GM19395 (cell line): ENCODE data around the gene TOX2.

ENCODE experiments used
- ATAC-seq: cut with Tn5 transposase; IDR thresholded peaks from one replicate; pipeline ENCODE4 v1.9.1; 2021; ENCODE audit warnings: mild to moderate bottlenecking, moderate library complexity; ENCODE audit not compliant: unreplicated experiment

The TOX2 gene

DNA sequence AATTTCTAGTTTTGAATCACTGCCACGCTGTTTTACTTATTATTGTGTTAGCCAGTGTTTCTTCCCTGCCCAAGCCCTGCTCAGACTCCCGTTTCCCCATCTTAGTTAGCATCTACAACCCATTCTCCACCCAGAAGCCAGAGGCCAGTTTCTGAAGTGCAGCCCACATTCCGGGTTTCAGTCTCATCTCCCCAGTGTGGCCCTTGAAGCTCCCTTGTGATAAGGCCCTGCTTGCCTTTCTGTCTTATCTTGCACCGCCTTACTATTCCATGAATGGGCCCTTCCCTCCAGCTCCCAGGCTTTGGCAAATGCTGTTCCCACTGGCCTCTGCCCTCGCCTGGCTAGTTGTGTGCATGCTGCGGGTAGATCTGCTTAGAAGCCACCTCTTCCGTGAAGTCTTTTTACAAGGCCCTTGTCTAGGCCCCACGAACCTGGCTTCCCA lies 41.1 kb downstream of the TOX2 start:
- peak; percentile 33 for ATAC-seq

DNA sequence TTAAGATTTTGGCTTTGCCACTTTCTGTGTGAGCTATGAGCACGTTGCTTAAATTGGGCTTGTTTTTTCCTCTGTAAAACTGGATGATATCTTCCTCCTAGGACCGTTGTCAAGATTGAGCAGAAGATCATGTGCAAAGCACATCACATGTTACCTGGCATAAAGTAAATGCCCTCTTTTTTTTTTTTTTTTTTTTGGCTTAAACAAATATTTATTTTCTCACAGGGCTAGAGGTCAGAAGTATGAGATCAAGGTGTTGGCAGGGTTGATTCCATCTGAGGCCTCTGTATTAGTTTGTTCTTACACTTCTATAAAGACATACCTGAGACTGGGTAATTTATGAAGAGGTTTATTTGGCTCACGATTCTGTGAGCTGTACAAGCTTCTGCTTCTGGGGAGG lies 42.7 kb downstream of the TOX2 start:
- no peak for ATAC-seq

DNA sequence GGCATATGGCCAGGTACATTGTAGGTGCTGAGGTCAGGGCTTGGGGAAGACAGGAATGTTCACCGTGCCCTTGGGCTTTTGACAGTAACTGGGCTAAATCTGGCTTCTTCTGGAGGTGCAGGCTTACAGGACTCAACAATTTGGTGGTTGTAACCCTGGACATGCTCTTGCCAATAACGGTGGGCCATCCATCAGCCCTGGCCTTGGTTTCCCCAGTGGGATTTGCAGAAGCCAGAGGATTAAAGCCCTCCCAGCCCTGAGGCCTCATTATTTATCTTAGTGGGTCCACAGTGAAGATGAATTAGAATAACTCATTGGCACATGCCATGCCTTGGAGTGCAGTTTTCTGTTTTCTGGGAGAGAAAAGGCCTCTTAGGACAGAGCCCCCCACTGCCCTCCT lies 44.0 kb downstream of the TOX2 start:
- no peak for ATAC-seq

DNA sequence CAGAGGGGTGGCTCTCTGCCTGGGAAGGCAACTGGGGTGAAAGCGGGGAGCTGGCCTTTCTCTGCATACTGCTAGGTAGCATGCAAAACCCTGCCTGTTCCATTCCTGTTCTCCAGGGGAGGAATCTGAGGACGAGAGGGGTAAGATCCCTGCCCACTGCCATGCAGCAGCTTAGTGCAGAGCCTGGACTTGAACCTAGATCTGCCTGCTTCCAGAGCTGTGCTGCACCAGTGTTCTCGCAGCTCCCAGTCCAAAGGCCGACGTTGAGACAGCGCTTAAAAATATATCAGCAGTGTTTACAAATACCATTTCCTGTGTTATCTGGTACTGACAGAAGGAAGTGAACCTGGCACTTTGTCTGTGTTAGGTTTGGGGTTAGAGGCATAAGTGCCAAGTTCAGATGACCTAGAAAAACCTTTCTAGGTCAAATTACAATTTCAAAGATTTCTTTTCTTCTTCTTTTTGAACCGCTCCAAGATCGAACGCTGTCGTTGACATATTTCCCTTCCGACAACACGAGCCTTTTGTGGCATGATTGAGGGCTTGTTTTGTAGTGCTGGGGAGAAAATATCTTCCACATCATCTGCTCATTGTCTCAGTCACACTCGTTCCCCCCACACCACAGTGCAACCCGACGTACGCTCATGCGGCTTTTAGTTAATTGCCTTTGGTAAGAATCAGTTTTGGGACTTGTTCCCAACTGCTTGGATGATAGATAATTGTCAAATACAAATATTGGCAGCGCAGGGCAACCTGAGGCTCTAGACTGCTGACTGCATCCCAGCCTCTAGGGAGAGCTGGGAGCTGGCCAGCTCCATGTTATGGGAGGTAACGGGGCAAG lies 44.6 kb downstream of the TOX2 start:
- ATAC-seq: no peak

DNA sequence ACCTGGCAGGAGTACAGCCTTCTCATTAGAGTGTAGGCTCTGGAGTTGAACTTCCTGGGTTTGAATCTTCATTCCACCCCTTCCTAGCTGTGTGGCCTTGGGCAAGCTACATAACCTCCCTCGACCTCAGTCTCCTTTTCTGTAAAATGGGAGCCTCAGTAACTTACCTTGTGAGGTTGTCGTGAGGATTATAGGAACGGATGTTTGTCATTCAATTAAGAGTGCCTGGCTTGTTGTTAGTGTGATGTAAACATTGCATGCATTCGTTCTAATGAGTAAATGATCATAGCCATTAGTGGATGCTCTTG lies 45.2 kb downstream of the TOX2 start:
- no peak for ATAC-seq

DNA sequence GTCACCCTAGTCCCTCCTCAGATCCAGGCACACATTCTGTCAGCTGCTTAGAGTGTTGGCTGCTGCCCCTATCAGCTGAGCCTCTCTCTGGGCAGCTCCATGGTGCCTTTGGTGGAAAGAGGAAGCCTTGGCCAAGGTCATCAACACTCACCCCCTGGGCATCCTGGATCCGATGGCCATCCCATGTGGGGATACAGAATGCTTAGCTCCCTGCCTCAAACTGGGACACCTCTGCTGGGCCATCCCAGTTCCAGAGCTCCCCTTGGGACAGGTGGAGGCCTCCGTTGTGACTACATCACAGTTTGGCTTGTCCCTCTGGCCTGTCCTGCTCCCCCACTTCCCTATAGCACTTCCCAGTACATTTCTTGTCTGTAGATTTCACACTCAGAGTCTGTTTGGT lies 45.6 kb downstream of the TOX2 start:
- no peak for ATAC-seq

DNA sequence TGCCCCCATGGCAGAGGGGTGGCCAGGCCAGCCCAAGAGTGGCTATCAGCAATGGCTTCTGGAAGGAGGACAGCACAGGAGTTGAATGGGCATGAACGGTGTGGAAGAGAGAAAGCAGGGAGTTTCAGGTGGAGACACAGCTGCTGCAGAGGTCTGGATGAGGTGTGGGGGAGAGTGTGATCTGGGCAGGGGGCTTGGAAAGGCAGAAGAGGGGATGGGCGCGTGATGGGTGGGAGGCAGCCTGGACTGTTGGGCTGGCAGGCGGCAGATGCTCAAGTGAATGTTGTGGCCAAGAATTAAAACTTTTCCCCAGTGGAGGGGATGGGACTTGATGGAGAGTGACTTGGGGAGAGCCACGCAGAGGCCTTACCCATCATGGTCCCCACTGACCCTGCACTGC lies 46.5 kb downstream of the TOX2 start:
- ATAC-seq: no peak

DNA sequence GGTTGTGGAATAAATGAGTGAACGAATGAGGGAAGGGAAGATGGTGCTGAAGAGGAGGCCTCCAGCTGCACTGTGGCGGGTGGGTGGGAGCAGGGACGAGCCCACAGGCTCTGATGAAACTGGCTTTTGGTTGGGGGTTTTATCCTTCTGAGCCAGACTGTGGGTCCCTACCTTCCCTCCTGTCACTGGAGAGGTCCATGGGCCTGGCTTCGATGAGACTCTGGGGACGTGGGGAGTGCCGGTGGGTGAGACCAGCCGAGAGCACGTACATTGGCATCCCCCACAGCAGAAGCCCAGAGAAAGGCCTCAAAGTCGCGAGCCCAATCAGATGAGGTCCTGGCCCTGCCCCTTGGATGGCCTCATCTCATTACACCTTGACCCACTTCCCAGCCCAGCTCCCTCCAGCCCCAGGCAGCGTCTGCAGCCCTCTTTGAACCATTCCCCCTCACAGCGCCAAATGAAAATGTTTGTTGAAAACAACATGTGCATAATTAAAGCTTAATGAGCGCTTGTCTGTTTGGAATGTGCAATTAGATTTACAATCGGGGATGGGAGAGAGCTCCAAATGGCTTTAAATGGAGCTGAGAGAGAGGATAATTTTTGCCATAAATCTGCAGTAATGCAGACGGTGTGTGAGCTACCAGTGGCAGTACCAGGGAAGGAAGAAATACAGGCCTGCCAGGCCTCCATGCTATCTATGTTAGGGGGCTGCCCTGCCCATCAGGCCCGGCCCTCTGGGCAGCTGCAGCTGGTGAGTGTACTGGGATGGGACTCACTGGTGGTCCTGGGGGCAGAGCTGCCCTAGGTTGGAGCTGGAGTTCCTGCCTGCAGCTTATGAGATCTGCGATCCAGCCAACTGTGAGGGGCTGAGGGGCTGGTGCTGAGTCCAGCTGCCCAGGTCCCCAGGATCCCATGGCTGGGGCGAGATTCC lies 47.2 kb downstream of the TOX2 start:
- no peak for ATAC-seq

DNA sequence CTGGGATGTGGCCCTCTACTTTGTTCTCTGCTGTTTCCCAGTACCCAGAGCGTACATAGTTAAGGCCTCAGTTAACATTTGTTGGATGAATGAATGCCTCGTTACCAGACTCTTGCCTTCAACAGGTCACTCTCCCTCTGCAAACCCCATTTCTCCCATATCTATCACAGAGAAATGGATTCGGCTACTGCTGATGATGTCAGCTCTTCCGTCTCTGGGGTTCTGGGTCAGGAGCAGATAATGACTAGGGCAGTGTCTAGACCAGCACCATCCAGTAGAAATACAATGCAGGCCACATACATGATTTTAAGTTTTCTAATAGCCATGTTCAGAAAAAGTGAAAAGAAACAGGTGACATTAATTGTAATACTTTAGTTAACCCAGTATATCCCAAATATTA lies 47.9 kb downstream of the TOX2 start:
- ATAC-seq: no peak

DNA sequence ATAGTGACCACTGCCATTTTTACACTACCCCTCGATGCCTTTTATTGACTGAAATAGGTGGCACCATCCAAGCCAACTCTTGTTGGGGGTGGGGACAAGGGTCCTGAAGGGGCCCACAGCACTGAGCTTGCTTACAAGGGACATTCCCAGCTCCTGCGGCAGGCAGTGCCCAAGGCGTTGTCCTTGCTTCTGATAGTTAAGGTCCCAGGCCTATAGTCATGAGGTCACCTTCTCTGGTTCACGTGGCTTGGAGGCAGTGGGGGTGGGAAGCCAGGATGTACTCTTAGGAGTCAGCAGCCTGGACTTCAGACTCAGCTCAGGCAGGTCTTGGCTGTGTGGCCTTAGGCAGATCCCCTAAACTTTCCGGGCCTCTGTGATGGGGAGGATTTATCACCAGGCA lies 48.6 kb downstream of the TOX2 start:
- no peak for ATAC-seq

DNA sequence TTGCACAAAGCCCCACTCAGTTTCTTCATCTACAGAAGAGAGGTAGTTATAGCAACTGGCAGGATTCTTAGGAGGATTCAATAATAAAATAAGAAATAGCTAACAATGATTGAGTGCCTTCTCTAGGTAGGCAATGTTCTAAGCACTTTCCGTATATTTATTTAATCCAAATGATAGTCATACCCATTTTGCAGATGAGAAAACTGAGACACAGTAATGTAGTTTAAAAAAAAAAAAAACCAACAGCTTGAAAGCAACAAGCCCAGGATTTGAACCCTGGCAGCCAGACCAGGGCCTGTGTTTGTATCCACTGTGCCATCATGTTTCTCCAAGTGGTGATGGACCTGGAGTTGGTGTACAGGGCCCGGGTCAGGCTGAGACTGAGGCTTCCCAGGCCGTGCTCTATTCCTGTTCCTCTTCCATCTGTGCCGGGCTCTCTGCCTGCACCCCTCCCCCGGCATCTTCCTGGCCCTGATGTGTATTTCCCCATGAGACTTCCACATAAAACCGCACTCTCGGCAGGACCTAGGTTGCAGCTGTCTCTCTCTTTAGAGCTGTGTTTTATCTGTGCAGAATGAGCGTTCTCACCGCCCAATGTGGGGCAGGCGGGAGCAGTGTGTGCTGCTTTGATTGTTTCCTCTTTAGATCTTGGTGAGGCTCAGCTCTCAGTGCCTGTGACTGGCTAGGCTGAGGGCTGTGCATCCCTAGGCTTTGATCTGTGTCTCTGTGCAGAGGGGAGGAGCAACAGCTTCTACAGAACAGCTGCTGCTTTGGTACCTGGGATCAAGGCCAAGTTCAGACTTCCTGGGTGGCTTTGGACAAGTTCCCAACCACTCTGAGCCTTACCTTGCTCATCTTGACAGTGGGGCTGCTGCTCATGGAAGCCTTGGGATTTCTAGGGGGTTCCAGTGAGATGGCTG lies 49.5 kb downstream of the TOX2 start:
- ATAC-seq: peak; percentile 61

DNA sequence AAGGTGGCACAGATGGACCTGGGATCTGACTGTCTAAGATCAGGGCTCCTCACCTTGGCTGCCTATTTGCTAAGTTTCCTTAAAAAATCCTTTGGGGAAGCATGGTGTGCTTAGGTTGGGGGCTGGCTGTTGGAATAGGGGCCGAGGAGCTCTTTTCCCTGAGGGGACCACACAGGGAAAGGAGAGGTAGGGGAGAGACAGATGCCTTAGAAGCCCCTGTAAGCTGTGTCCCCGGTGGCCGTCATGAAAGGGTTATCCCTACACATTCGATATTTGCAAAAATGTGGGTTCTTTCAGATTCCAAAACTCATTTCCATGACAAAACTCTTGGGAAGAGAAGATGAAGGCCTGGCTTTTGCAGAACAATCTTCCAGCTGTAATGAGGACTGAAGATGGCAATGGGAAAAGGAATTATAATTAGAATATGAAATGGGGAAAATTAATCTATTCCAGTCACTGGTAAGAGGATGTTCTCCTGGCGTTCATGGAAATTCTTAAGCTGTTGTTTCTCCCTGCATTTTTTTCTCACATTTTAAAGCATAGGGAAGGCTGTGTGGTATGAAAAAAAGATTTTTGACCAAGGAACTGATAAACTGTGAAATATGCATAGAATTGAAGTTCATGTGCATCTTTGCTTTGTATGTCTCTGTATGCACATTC lies 53.8 kb downstream of the TOX2 start:
- ATAC-seq: no peak

DNA sequence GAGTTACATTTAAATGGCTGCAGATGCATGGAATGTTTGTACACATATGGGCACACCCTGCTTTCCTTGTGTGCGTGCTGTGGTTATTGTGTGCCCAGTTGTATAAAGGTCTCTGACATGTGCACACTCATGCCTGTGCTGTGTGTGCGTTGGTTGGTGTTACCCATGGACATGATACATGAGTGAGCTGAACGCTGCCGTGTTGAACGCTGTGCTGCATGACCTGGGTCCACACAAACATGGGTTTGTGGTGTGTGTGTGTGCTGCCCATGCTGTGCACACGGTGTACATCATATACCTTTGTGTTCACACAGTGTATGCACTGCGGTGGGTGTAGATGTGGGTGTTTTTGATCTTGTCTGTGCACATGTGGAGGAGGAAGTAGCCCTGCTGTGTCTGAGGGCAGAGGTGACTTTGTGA lies 54.4 kb downstream of the TOX2 start:
- no peak for ATAC-seq

DNA sequence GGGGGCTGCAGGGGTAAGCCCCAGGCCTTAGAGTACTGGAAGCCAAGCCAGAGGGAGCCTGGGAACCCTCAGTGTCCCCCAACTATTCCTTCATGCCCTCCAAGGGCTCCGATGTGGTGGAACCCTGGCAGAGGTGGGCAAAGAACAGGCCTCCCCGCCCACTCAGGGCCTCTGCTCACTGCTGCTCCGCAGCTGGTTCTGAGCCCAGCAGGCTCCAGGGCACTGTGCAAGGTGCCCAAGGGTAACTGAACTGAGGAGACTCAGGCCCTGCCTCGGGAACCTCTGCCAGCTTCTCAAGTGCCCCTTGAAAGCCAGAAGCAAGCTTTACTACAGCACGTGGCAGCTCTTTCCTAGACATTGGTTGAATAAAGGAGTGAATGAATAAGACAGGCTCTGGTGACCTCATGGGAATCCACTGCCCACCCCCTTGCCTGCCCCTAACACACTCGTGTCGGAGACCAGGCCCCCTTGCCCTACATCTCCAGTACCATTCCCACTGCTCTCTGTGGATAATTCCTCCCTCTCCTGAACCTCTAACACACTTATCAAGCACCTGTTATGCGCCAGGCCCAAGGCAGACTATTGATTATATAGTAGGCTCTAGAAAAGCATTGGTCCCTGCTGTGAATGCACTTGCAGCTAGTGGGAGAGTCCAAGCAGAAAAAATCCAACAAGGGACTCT lies 55.0 kb downstream of the TOX2 start:
- ATAC-seq: no peak

DNA sequence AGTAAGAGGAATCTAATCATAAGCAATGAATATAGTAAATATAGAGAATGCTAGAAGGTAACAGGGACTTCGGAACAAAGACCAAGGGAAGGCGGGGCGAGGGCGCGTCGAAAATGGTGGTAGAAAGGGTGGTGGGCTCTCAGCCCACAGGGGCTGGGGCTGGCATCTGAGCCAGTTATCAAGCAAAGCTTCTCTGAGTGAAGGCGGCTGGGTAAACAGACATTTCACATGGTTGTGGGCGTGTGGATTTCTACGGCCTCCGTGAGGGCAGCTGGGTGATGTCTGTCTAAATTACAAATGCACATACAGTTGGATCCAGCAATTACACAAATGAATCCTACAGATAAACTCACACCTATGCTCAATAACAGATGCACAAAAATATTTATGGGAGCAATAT lies 56.6 kb downstream of the TOX2 start:
- no peak for ATAC-seq

DNA sequence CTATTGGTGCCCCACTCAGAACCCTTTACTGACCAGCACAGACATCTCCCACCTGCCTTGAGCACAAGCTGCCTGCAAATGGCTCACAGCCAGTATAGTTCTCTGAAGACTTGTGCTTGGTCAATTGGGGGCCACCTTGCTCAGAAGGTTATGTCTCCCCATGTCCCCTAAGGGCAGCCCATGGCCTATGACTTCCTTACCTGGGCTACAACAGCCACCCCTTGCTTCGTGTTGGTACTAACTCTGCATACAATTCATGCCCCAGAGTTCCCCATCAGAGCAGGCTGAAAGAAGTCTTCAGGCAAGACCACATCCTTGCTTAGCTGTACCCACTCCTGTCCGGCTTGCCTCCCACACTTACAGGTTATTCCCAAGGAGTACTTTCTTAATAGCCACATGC lies 57.4 kb downstream of the TOX2 start:
- no peak for ATAC-seq

DNA sequence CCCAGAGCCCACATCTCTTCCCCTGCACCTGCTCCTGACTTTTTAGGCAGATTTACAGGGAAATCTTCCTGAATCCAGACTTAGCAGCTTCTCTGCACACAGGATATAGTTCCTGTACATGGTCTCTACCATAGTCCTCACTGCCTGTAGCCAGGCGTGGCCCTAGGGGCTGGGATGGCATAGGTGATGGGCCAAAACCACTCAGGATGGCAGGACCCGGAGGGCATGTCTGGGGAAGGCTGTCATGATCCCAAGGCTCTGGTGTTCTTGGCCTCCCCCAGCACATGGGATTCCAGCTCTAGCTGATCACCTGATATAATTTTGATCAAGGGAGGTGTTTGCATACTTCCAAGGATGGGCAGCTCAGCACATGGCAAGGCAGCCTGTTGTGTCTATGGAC lies 58.0 kb downstream of the TOX2 start:
- no peak for ATAC-seq

DNA sequence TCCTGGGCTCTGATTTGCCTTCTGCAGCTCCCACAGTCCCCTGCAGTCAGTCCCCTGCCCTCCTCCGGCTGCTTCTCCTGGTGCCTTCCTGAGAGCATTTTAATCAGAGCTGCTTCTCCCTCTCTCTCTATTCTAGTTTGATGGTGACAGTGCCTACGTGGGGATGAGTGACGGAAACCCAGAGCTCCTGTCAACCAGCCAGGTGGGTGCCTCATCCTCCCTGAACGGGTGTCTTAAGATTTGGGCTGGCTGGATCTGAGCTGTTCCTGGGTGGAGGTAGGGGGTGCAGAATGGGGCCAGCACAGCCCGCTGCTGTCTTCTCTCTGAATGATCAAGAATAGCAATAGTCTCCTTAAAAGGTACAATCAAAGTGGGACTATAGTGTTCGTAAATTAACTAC lies 58.6 kb downstream of the TOX2 start:
- no peak for ATAC-seq

DNA sequence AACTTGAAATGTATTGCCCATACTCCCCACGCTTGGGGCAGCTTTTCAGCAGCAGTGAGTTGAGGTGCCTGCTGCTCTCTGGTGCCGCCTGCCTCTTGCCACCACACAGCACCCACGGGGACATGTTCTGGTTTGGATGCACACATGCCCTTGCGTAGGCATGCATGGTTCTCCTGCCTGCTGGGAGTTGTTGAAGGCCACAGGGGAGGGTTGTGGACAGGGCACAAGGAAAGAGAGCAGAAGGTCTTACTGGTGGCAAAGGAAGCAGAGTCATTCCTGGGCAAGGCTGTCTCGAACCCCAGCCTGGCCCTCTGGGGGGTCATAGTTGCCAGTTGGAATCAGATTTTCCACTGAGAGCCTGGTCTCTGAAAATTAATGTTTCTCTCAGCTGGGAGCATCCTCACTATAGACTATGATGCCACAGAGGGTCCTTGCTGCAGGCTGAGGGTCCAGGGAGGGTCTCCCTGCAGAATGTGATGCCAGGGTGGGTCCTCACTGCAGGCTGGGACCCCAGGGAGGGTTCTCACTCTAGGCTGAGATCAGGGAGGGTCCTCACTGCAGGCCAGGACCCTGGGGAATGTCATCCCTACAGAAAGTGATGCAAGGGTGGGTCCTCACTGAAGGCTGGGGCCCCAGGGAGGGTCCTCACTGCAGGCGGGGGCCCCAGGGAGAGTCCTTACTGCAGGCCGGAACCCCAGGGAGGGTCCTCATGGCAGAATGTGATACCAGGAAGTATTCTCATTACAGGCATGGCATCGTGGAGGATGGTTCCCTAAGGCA lies 59.2 kb downstream of the TOX2 start:
- ATAC-seq: no peak
